K562 (cell line): Measurements from ENCODE around the gene VBP1. TPM values are rescaled to one million over a fixed set of nuclear protein-coding genes. Genes with fewer than 3 reads are reported as not detected.

ENCODE experiments used
- ATAC-seq: fragments of 200-7000 bp; cut with Tn5 transposase; 3 replicates; pipeline ENCODE4 v1.9.1; 2020; ENCODE audit warnings: moderate library complexity
- BruUV-seq: library from RNA; stranded (reverse); fragments of 400-500 nt; replicated peaks from 2 replicates; lab custom pipeline; 2021; lab: Mats Ljungman, UMichigan
- CTCF ChIA-PET: fragments of 300-600 bp; formaldehyde crosslinking; extraction: SDS; loops from one replicate; lab custom pipeline; 2021; ENCODE audit warnings: low intra/inter-chr PET ratio; lab: Yijun Ruan, JAX
- POLR2A ChIA-PET: fragments of 300-600, 350-650 bp; sonication (Branson Sonifier 250); formaldehyde crosslinking; extraction: SDS; loops from one replicate; lab custom pipeline; 2021; ENCODE audit warnings: antibody characterized with exemption, inconsistent platforms; lab: Yijun Ruan, JAX
- DNase-seq, 4 experiments: peaks; one replicate each; pipeline versions ENCODE4 v3.0.0 to v3.0.0-alpha.2; 2011 to 2018; ENCODE audit warnings: low spot score in 3 of 4, mixed read lengths in 3 of 4; ENCODE audit errors: extremely low read depth in 1 of 4
- FAIRE-seq: peaks from 2 replicates; lab custom pipeline; 2011; peaks lifted over from hg19 to GRCh38; lab: Jason Lieb, UNC
- H2AFZ ChIP-seq: 2 replicates; pipeline ENCODE4 v1.6.0; 2011; ENCODE audit warnings: low read depth, low read length, control low read depth, inconsistent platforms
- H3K27ac ChIP-seq: fragments of 200-600 bp; 3 replicates; pipeline ENCODE4 v1.8.0; 2011; ENCODE audit warnings: low read depth, mild to moderate bottlenecking, control low read depth, inconsistent platforms, low read length, moderate library complexity, mixed read lengths; ENCODE audit errors: extremely low read depth
- H3K27me3 ChIP-seq, 2 experiments: fragments of 300-600 bp in 1 of 2; 2 replicates in 1 of 2; 3 replicates in 1 of 2; pipeline versions ENCODE4 v1.6.0 to v1.8.0; 2011; ENCODE audit warnings: inconsistent platforms in 2 of 2, low read length in 2 of 2, mild to moderate bottlenecking in 1 of 2, mixed read lengths in 1 of 2, moderate library complexity in 1 of 2; ENCODE audit not compliant: control insufficient read depth in 2 of 2, insufficient read depth in 2 of 2
- H3K36me3 ChIP-seq: fragments of 300-600 bp; 3 replicates; pipeline ENCODE4 v1.8.0; 2011; ENCODE audit warnings: mild to moderate bottlenecking, low read length, inconsistent platforms; ENCODE audit not compliant: control insufficient read depth, insufficient read depth
- H3K4me1 ChIP-seq, 2 experiments: fragments of 200-600 bp in 1 of 2; replicated peaks in 1 of 2; 2 replicates in 1 of 2; 3 replicates in 1 of 2; pipeline versions ENCODE4 v1.5.1 to v1.8.0; 2011; ENCODE audit warnings: inconsistent platforms in 2 of 2, low read length in 2 of 2, mild to moderate bottlenecking in 1 of 2, mixed read lengths in 1 of 2, moderate library complexity in 1 of 2; ENCODE audit not compliant: control insufficient read depth in 2 of 2, insufficient read depth in 2 of 2
- H3K4me2 ChIP-seq: 2 replicates; pipeline ENCODE4 v1.6.1; 2011; ENCODE audit warnings: low read length, control low read depth, inconsistent platforms, mixed read lengths; ENCODE audit not compliant: insufficient read depth
- H3K4me3 ChIP-seq: fragments of 200-600 bp; sonication (generic), shearing (Covaris generic); 2 replicates; pipeline ENCODE4 v1.5.1; 2016; ENCODE audit warnings: control low read depth, inconsistent platforms
- H3K79me2 ChIP-seq: fragments of 200-600 bp; 3 replicates; pipeline ENCODE4 v1.8.0; 2011; ENCODE audit warnings: low read length, inconsistent platforms; ENCODE audit not compliant: control insufficient read depth, insufficient read depth
- H3K9ac ChIP-seq, 2 experiments: 2 replicates each; pipeline versions ENCODE4 v1.6.0 to v1.6.1; 2011; ENCODE audit warnings: low read depth in 2 of 2, low read length in 2 of 2, control low read depth in 1 of 2, inconsistent platforms in 1 of 2, mild to moderate bottlenecking in 1 of 2, mixed read lengths in 1 of 2; ENCODE audit not compliant: insufficient read depth in 1 of 2
- H3K9me1 ChIP-seq: one replicate; pipeline ENCODE4 v1.6.0; 2011; ENCODE audit warnings: inconsistent platforms, mild to moderate bottlenecking, low read length, moderate library complexity; ENCODE audit not compliant: control insufficient read depth, insufficient read depth
- H3K9me3 ChIP-seq: replicated peaks from 2 replicates; pipeline ENCODE4 v1.5.1; 2011; ENCODE audit warnings: low read depth, low read length, inconsistent platforms; ENCODE audit not compliant: control insufficient read depth, insufficient read depth
- H4K20me1 ChIP-seq: replicated peaks from 2 replicates; pipeline ENCODE4 v1.6.1; 2011; ENCODE audit warnings: low read length, inconsistent platforms, mixed read lengths; ENCODE audit not compliant: control insufficient read depth, insufficient read depth
- CEBPB ChIP-seq: fragments of 450-650 bp; IDR thresholded peaks from 2 replicates; pipeline ENCODE4 v1.6.1; 2016; ENCODE audit warnings: missing genetic modification characterization, missing compliant biosample characterization
- FOXJ3 ChIP-seq: sonication (generic); formaldehyde crosslinking; IDR thresholded peaks from 2 replicates; pipeline ENCODE4 v1.4.0; 2020; ENCODE audit warnings: mild to moderate bottlenecking, missing genetic modification reagents
- GABPB1 ChIP-seq: sonication (generic); formaldehyde crosslinking; IDR thresholded peaks from 2 replicates; pipeline ENCODE4 v1.8.0; 2022; ENCODE audit warnings: mild to moderate bottlenecking, missing genetic modification reagents
- HBP1 ChIP-seq: fragments of 450-650 bp; formaldehyde crosslinking; IDR thresholded peaks from 2 replicates; pipeline ENCODE4 v1.4.0; 2022; ENCODE audit warnings: missing genetic modification characterization
- KDM4B ChIP-seq, 2 experiments: fragments of 450-650 bp in 1 of 2; sonication (generic) in 1 of 2; IDR thresholded peaks; 2 replicates each; pipeline ENCODE4 v1.6.1; 2016 to 2017; ENCODE audit warnings: borderline replicate concordance in 2 of 2, antibody characterized with exemption in 1 of 2, low read depth in 1 of 2, mild to moderate bottlenecking in 1 of 2
- TBL1XR1 ChIP-seq, 2 experiments: IDR thresholded peaks; 2 replicates each; pipeline ENCODE4 v1.6.1; 2012; ENCODE audit warnings: improper control_type of control experiment in 2 of 2, low read length in 2 of 2, mild to moderate bottlenecking in 1 of 2
- whole genome bisulfite sequencing: fragments of 100-300 bp; shearing (Covaris generic); methylation state at CpG from one replicate; pipeline ENCODE4 v1.1.6; 2016; ENCODE audit warnings: low coverage, mixed read lengths; ENCODE audit not compliant: insufficient coverage; ENCODE audit errors: missing lambda C conversion rate; 5-methylcytosine and 5-hydroxymethylcytosine counted together
- in situ Hi-C: fragments of 300-500 bp; cut with MboI; formaldehyde crosslinking; loops from 4 replicates; pipeline ENCODE4 v1.15.0; 2018; ENCODE audit warnings: inconsistent platforms, mixed read lengths
- intact Hi-C: fragments of 100-400 bp; cut with micrococcal nuclease; formaldehyde crosslinking; loops from 2 replicates; pipeline ENCODE4 v1.14.2; 2022
- polyA plus RNA-seq, 8 experiments: library from polyadenylated mRNA; depleted of rRNA in 4 of 8; stranded (reverse) in 5 of 8; unstranded in 3 of 8; fragments of >200 nt; fragmentation: Nextera tagmentation in 2 of 8; fragmentation: Illumina TruSeq in 1 of 8; extraction: Ambion mirVana in 2 of 8; extraction: Trizol in 1 of 8; gene quantifications; 2 replicates each; pipeline versions ENCODE4 v1.2.1 to v1.2.3, GENCODE V29; 2011 to 2014; ENCODE audit warnings: inconsistent platforms in 1 of 8, missing spikeins in 1 of 8
- total RNA-seq, 7 experiments: library from RNA; depleted of rRNA in 6 of 7; stranded (reverse); fragments of >200 nt in 6 of 7; fragmentation: Illumina TruSeq in 2 of 7; extraction: Trizol in 2 of 7; gene quantifications; 2 replicates each; pipeline versions ENCODE4 v1.2.1 to v1.2.3, GENCODE V29; 2011 to 2021; ENCODE audit warnings: low replicate concordance in 1 of 7

VBP1 gene
- total and polyA plus RNA-seq, 9 of the 15 experiments (the other 6 are each of a cell fraction or from before 2014, with no cell fraction given) = 83.2 to 263 (median 151) TPM

- no peak for FAIRE-seq
- POLR2A ChIA-PET = interaction anchor here (0.6 to 1.7 kb wide), 5 partner anchors 9 to 219 kb away, joined by 3 to 7 read pairs (median 3); partner anchors contain the start of gene VBP1
- TF ChIP-seq KDM4B (IDR thresholded peaks at IDR 0.05; ENCODE audit: borderline replicate concordance in 2 of 2, low read depth in 1 of 2) (no peak), GABPB1 (no peak), HBP1 (CRISPR knock-in tag) (no peak), FOXJ3 (CRISPR knock-in tag) (no peak), CEBPB (tag) (0 out of 2 replicates have a peak, but pooled peaks have one; percentile 9), TBL1XR1 (IDR thresholded peaks at IDR 0.05; ENCODE audit: low read length in 2 of 2) (no peak)
- Histone ChIP-seq H2AFZ (no peak overlapping the region), H3K9ac (no peak overlapping the region), H3K4me3 (no peak overlapping the region), H4K20me1 (no peaks in the 10 kb centered on the region), H3K4me1 (no peaks in the 10 kb centered on the region), H3K9me1 (no peaks in the 10 kb centered on the region), H3K4me2 (no peak overlapping the region), H3K36me3 (peaks cover 79% of the 10 kb centered on the region), H3K9me3 (no peaks in the 10 kb centered on the region), H3K27ac (no peak overlapping the region), H3K27me3 (no peaks in the 10 kb centered on the region), H3K79me2 (peaks cover 44% of the 10 kb centered on the region)
- no TSS peak for BruUV-seq
- intact Hi-C loops (no loop called here), in situ Hi-C loops (no loop called here)
- WGBS = 96% methylated on average over 3 of the region's 3 CpGs
- DNase-seq = no peak
- ATAC-seq = no peak
- CTCF ChIA-PET = interaction anchor here (0.7 kb wide), 1 partner anchor 297 kb away, joined by 3 read pairs; no protein-coding TSS in a partner anchor
These were observed 9.5 kb downstream of the VBP1 start for GRCh38 chrX:155225774-155226173.
